ENCODE data around the gene ACTN3. TPM values are rescaled to one million over a fixed set of nuclear protein-coding genes. Genes with fewer than 3 reads are reported as not detected.

ACTN3 gene
- total and polyA plus RNA-seq, 12 donors = 0.06 to 0.26 (median 0.13) TPM; not detected in 7

DNA sequence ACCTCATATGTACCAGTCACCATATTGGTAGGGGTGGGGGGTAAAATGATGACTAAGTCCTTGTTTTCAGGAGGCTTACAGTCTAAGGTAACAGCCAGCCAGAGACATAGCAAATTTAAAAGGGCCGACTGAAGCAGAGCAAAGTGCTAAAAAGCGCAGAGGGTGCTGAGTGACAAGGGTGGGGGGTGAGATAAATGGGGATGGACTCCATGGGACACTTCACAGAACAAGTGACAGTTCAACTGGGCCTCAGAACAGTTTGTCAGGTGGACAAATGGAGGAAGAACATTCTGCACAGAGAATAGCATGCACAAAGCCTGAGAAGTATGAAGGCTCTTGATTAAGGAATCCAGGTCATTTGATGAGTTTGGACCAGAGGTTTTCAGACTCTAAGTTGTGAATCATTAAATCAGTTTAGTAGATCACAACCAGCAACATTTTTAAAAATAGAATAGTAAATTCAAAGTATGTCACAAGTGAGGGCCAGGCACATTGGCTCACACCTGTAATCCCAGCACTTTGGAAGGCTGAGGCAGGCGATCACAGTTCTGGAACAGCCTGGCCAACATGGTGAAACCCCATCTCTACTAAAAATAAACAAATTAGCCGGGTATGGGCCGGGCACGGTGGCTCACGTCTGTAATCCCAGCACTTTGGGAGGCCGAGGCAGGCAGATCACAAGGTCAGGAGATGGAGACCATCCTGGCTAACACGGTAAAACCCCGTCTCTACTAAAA lies 22.2 kb upstream of the ACTN3 start:
- no peak overlapping the region for H3K4me3 ChIP-seq
- H3K36me3 ChIP-seq (replicated peaks in 1 of 2) = peaks cover 0 to 38% of the 10 kb centered on the region in 2 donors
- TF ChIP-seq CTCF (IDR thresholded peaks at IDR 0.05) = no peak
- no peak for TF ChIP-seq POLR2A (IDR thresholded peaks at IDR 0.05)
- WGBS, 4 donors = 88 to 95% (median 90%) methylated on average over 10 of the region's 10 CpGs
- DNase-seq = no peak
- no peaks in the 10 kb centered on the region for H3K4me1 ChIP-seq (replicated peaks in 1 of 2)
- H3K27ac ChIP-seq = no peak overlapping the region
- intact Hi-C loops (cut with DNase I) = no loop called here
- no peaks in the 10 kb centered on the region for H3K9me3 ChIP-seq (replicated peaks in 1 of 3)
- H3K27me3 ChIP-seq = no peaks in the 10 kb centered on the region

DNA sequence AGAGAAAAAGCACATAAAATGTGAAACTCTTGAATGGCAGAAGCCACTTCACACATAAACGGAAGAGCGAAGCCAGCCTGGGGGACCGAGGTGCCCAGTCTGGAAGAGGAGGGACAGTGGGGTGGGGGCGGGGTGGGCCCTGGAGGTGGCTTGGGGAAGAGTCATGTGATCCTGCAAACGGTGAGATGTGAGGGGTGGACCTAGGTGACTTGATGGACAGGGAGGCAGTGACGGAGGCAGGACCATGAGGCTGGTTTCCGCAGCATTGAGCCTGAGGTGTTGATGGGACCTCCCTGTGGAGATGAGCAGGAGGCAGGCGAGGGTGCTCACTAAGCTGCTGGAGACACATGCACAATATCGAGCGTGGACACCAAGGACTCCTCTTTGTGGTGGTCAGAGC lies 17.6 kb upstream of the ACTN3 start:
- TF ChIP-seq CTCF (IDR thresholded peaks at IDR 0.05) (no peak), POLR2A (IDR thresholded peaks at IDR 0.05) (no peak)
- Histone ChIP-seq H3K36me3 (replicated peaks in 1 of 2) (no peaks in the 10 kb centered on the region), H3K4me1 (replicated peaks in 1 of 2) (no peaks in the 10 kb centered on the region), H3K4me3 (no peak overlapping the region), H3K27me3 (no peaks in the 10 kb centered on the region), H3K27ac (no peak overlapping the region), H3K9me3 (replicated peaks in 1 of 3) (no peaks in the 10 kb centered on the region)
- intact Hi-C loops (cut with DNase I) = no loop called here
- DNase-seq = no peak
- WGBS, 4 donors = 81 to 84% (median 83%) methylated on average over 10 of the region's 10 CpGs

DNA sequence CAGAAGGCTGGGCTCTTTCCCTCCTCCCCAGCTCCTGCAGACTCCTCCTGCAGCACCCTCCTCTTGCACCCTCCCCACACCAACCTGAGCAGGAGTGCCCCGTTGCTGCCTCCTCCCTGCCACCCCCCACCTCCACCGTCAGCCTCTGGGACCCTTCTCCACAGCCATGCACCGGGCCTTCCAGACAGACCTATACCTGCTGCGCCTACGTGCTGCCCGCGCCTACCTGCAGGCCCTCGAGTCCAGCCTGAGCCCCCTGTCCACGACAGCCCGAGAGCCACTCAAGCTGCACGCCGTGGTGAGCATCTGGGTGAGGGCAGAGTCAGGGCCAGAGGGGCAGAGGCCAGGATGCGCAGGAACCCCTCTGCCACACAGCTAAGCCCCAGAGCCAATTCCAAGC lies 17.0 kb upstream of the ACTN3 start:
- Histone ChIP-seq H3K27me3 (no peaks in the 10 kb centered on the region), H3K4me1 (replicated peaks in 1 of 2) (no peaks in the 10 kb centered on the region), H3K27ac (no peak overlapping the region), H3K36me3 (replicated peaks in 1 of 2) (no peaks in the 10 kb centered on the region), H3K9me3 (replicated peaks in 1 of 3) (no peaks in the 10 kb centered on the region), H3K4me3 (no peak overlapping the region)
- DNase-seq = no peak
- TF ChIP-seq CTCF (IDR thresholded peaks at IDR 0.05) (no peak), POLR2A (IDR thresholded peaks at IDR 0.05) (no peak)
- intact Hi-C loops (cut with DNase I) = no loop called here
- WGBS, 4 donors = 83 to 93% (median 91%) methylated on average over 2 to 13 of the region's 13 CpGs

- Histone ChIP-seq H3K9me3 (replicated peaks in 1 of 3) (no peaks in the 10 kb centered on the region), H3K4me3 (no peak overlapping the region), H3K4me1 (replicated peaks in 1 of 2) (no peaks in the 10 kb centered on the region), H3K27ac (no peak overlapping the region), H3K27me3 (no peaks in the 10 kb centered on the region), H3K36me3 (replicated peaks in 1 of 2) (peaks cover 0 to 4% of the 10 kb centered on the region in 2 donors)
- TF ChIP-seq POLR2A (IDR thresholded peaks at IDR 0.05) (no peak), CTCF (IDR thresholded peaks at IDR 0.05) (no peak)
- WGBS, 4 donors = 82 to 97% (median 90%) methylated on average over 5 to 10 of the region's 10 CpGs
- intact Hi-C loops (cut with DNase I) = no loop called here
- DNase-seq = no peak
Observed at GRCh38 chr11:66530927-66531709, 15.6 kb upstream of the ACTN3 start.
